Activated T-cell treated with anti-CD3 and anti-CD28 coated beads, Interleukin-2, amount 50 U/mL, for 4 hours (primary cell): ENCODE measurements around the gene SHISA2. TPM values are rescaled to one million over a fixed set of nuclear protein-coding genes. Genes with fewer than 3 reads are reported as not detected.

Source experiments
- ATAC-seq, 2 donors: fragments of 200-7000 bp; cut with Tn5 transposase; one replicate each; pipeline ENCODE4 v1.10.0; 2021
- DNase-seq: peaks from one replicate; pipeline ENCODE4 v3.0.0-alpha.2; 2020
- H3K27me3 Mint-ChIP-seq: one replicate; pipeline ENCODE4 v1.8.0; 2021; ENCODE audit warnings: low read depth, mixed read lengths
- H3K36me3 Mint-ChIP-seq: one replicate; pipeline ENCODE4 v1.8.0; 2022; ENCODE audit warnings: mixed read lengths; ENCODE audit not compliant: insufficient read depth
- H3K4me1 Mint-ChIP-seq: one replicate; pipeline ENCODE4 v1.8.0; 2021; ENCODE audit warnings: low read depth, mixed read lengths
- H3K4me3 Mint-ChIP-seq: one replicate; pipeline ENCODE4 v1.8.0; 2021; ENCODE audit warnings: mild to moderate bottlenecking, moderate library complexity, mixed read lengths
- H3K9me3 Mint-ChIP-seq: one replicate; pipeline ENCODE4 v1.8.0; 2021; ENCODE audit warnings: mixed read lengths
- total RNA-seq, 3 donors: library from RNA; stranded (reverse); gene quantifications; one replicate each; pipeline ENCODE4 v1.2.1, GENCODE V29; 2021

The SHISA2 gene
- total RNA-seq, 3 donors from 2014 or later = 0.15 to 0.79 (median 0.45) TPM

DNA sequence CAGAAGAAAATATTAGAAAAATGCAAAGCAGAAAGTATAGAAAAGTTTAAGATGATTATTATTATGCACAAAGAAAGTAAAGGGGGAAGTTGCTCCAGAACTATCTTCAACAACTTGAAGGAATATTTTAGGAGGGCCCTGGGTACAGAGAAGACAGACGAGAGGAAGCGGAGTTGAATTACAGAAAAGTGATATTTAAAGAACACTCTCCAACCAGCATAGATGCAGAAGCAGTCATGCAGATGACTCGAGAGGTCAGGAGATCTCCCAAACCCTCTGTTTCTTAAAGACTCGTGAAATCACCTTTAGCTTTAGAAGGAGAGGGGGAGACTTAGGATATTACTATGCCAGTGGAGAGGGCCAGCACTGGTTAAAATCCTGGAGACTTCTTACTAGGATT lies 8.5 kb upstream of the SHISA2 start:
- Mint-ChIP-seq H3K9me3 (no peaks in the 10 kb centered on the region), H3K36me3 (no peaks in the 10 kb centered on the region), H3K27me3 (no peaks in the 10 kb centered on the region), H3K4me3 (no peak overlapping the region), H3K4me1 (no peaks in the 10 kb centered on the region)
- no peak for ATAC-seq
- DNase-seq = no peak

DNA sequence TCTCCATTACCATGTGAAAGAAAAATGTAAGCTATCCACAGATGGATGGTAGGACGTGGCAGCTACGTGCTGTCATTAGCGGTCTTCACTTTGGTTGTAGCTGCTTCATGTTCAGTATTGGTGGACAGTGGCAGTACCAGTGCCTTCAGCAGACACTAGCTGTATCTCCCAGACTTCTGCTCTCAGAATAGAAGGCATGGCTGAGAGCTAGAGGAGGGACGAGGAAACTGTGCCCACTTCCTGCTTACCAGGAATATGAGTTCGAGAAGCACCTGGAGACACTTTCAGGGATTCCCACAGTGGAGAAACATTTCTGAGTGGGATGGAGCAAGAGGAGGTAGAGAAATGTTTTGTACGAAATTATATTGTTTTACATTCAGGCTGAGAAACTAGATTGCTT lies 6.9 kb upstream of the SHISA2 start:
- Mint-ChIP-seq H3K4me1 (no peaks in the 10 kb centered on the region), H3K36me3 (no peaks in the 10 kb centered on the region), H3K4me3 (no peak overlapping the region), H3K27me3 (no peaks in the 10 kb centered on the region), H3K9me3 (no peaks in the 10 kb centered on the region)
- DNase-seq (no peak), ATAC-seq (no peak)

DNA sequence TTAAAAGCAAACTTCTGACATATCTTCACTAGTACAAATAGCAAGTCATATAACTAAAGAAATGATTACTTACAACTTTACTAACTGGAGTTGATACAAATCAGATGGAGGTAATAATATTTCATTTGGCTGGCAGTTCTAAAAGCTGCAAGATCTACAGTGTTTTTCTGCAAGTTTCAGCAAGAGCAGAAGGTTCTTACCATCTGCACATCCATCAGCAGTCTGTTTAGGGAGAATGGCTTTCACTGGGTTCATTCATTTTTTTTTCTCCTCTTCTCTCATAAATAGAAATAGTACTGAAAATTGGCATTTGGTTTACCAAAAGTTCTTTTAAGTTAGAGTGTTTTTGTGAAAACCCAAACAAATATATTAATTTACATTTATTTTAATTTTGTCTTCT lies 3.1 kb upstream of the SHISA2 start:
- DNase-seq (no peak), ATAC-seq (no peak)
- Mint-ChIP-seq H3K36me3 (no peaks in the 10 kb centered on the region), H3K4me3 (no peak overlapping the region), H3K27me3 (peaks cover 17% of the 10 kb centered on the region), H3K4me1 (peaks cover 7% of the 10 kb centered on the region), H3K9me3 (no peaks in the 10 kb centered on the region)

DNA sequence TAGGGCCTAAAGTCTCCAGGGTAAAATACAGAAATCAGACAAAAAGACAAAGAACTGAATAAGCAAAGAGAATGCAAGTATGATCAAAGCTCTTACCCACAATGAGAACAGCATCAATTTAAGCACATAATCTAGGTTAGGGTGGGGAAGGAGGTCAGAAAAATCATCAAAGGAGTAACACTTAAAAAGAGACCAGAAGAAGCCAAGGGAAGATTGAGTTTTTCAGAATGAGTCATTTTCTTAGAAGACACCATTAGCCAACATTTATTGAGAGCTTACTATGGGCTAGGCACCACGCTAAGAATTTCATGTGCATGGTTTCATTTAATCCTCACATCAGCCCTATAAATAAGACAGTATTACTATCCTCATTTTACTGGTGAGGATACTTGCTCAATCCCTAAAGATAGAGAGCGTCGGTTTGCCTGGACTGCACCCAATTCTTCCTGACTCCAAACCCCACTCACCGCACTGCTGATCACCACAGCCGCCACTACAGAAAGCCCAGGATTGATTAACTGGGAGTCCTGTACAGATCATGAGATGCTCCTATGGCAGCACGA lies 1.7 kb upstream of the SHISA2 start:
- Mint-ChIP-seq H3K36me3 (no peaks in the 10 kb centered on the region), H3K4me1 (peaks cover 12% of the 10 kb centered on the region), H3K4me3 (no peak overlapping the region), H3K27me3 (peaks cover 27% of the 10 kb centered on the region), H3K9me3 (no peaks in the 10 kb centered on the region)
- DNase-seq = no peak
- no peak for ATAC-seq

DNA sequence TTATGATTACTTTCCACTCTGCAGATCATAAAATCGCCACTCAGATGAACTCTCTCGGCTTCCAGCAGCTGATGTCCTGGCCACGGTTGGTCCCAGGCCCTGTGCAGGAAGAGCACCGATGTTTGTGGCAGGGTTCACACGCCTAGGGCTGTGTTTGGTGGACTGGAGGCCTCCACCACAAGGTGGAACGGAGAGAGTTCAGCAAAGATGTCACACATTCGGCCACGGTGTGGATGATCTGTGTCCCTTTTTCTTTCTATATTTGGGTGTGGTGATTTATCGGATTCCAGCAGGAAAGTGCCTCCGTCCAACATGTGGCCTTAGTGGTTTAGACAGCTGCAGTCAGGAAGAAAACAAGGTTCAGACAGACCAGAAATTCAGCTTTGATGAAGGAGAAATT lies 521 bp upstream of the SHISA2 start:
- ATAC-seq = no peak
- H3K4me3 Mint-ChIP-seq = peak overlapping the region; percentile 55
- H3K36me3 Mint-ChIP-seq = no peaks in the 10 kb centered on the region
- DNase-seq = no peak
- H3K9me3 Mint-ChIP-seq = no peaks in the 10 kb centered on the region
- peaks cover 12% of the 10 kb centered on the region for H3K4me1 Mint-ChIP-seq
- peaks cover 34% of the 10 kb centered on the region for H3K27me3 Mint-ChIP-seq

DNA sequence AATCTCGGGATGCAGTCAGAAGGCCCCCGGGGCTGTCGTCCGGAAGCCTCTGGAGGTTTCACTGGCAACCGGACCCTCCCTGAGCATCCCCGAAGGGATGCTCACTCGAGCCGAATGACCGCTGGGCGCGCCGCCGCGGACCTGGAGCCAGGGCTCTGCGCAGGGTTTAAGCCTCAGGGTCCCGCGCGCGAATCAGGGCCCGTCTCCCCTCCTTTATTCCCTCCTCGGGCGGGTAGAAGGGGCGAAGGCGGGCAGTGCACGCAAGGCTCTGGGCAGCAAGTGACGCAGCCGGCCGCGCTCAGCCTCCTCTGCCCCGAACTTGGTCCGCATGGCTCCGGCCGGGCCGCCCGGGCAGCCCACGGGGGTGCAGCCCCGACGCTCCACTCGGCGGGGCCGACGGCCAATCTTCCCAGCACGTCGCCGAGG lies 572 bp downstream of the SHISA2 start:
- Mint-ChIP-seq H3K4me3 (peak overlapping the region; percentile 52), H3K9me3 (no peaks in the 10 kb centered on the region), H3K36me3 (no peaks in the 10 kb centered on the region), H3K27me3 (peaks cover 40% of the 10 kb centered on the region), H3K4me1 (peaks cover 12% of the 10 kb centered on the region)
- DNase-seq (no peak), ATAC-seq (peak; percentile 14 to 25)

DNA sequence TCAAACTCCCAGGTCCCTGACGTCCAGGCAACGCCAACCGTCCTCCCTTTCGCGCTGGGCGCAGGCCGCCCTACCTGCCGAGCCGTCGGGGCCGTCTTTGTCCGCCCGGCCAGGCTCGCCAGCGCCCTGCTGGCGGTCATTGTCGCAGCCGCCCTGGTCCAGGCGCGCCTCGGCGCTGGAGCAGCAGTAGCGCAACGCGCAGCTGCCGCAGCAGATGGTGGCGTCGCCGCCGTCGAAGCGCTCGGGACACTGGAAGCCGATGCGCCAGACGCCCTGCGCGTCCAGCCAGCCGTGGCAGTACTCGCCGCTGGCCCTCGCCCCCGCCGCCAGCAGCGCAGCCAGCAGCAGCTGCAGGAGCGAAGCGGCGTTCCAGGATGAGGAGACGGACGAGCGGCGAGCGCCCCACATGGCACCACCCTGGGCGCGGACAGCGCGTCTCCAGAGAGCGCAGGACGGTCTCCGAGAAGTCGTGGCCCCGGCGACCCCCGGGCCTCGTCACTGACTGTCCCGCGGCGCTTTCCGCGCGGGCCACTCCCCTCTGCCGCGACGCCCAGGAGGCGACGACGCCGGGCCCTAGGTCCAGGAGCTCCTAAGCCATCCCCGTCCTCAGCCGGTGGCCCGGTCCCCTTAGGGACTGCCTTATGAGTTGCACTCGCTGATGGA lies 1.1 kb downstream of the SHISA2 start:
- Mint-ChIP-seq H3K4me1 (peaks cover 12% of the 10 kb centered on the region), H3K36me3 (no peaks in the 10 kb centered on the region), H3K27me3 (peaks cover 40% of the 10 kb centered on the region), H3K4me3 (peak overlapping the region; percentile 52), H3K9me3 (no peaks in the 10 kb centered on the region)
- DNase-seq = no peak
- ATAC-seq = peak; percentile 21 to 26

DNA sequence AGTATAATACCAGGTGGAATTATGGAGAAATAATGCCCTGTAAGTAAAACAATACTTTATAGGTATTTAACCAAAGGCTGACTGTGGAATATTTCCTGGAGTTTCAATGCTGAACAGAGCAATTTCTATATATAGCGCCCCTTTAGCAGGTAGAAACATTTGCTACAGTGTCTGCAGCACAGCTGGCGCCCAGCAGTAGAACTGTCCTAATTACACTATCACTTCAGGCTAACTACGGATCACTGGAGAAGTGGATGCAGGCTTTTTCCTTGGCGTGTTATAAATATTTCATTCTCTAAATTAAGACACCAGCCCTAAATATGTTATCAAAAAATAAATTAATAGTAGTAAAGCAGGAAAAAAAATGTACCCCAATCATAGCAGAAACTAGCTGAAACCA lies 3.1 kb downstream of the SHISA2 start:
- ATAC-seq = no peak
- DNase-seq = no peak
- Mint-ChIP-seq H3K36me3 (no peaks in the 10 kb centered on the region), H3K4me3 (no peak overlapping the region), H3K4me1 (peaks cover 19% of the 10 kb centered on the region), H3K27me3 (peaks cover 40% of the 10 kb centered on the region), H3K9me3 (no peaks in the 10 kb centered on the region)

DNA sequence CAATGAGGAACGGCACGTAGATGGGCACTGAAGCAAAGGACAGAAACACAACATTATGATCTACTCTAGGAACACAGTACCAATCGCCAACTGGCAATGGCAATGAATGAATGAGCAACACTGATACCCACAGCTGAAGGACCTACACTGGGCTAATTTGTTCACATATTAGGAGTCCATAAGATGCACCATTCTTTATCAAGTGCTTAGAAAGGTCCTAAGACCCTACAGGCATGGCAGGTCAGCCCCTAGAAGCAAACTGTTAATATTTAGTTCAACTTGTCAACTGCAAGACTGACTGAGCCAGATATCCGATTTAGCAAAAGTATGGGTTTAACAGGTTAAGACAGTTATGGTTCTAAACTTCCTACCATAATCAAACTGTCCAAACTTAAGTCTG lies 4.8 kb downstream of the SHISA2 start:
- Mint-ChIP-seq H3K9me3 (no peaks in the 10 kb centered on the region), H3K36me3 (no peaks in the 10 kb centered on the region), H3K27me3 (peaks cover 30% of the 10 kb centered on the region), H3K4me3 (no peak overlapping the region), H3K4me1 (peaks cover 13% of the 10 kb centered on the region)
- no peak for DNase-seq
- no peak for ATAC-seq

DNA sequence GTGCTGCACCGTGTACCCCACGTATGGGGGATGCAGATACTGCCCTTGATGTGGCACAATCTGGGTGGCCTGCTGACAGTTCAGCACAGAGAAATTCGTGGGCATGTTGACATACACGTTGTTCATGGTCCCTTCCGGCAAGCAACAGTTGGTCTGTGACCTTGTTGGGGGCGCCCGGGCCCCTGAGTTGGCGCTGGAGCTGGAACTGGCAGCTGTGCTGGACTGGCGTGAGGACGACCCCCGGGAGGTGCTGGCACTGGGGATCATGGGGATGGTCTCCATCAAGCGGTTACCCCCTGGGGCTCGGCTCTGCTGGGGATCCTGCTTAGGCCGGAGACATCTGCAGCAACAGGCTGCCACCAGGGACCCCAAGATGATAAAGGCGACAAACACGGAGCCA lies 5.2 kb downstream of the SHISA2 start:
- Mint-ChIP-seq H3K4me3 (no peak overlapping the region), H3K9me3 (no peaks in the 10 kb centered on the region), H3K27me3 (peaks cover 27% of the 10 kb centered on the region), H3K4me1 (peaks cover 13% of the 10 kb centered on the region), H3K36me3 (no peaks in the 10 kb centered on the region)
- ATAC-seq (no peak), DNase-seq (no peak)

DNA sequence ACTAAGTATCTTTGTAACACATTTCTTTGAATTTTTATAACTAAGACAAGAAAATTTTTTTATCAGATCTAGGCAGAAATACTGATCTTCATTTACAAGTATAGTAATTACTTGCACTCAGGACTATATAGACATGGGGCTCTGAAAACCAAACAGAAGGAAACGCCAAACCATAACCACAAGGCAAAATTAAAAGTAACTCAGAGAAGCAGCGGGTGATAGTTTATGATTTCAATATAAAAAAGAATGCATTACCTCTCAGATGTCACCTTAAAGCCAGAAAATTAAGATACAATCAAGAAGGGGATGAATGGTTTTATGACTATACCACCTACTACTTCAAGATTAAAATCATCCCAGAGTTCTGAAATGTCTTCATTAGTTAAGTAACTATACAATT lies 6.7 kb downstream of the SHISA2 start:
- Mint-ChIP-seq H3K4me1 (peaks cover 13% of the 10 kb centered on the region), H3K36me3 (no peaks in the 10 kb centered on the region), H3K4me3 (no peak overlapping the region), H3K9me3 (no peaks in the 10 kb centered on the region), H3K27me3 (peaks cover 26% of the 10 kb centered on the region)
- DNase-seq (no peak), ATAC-seq (peak in 1 of 2 donors; percentile 62)

DNA sequence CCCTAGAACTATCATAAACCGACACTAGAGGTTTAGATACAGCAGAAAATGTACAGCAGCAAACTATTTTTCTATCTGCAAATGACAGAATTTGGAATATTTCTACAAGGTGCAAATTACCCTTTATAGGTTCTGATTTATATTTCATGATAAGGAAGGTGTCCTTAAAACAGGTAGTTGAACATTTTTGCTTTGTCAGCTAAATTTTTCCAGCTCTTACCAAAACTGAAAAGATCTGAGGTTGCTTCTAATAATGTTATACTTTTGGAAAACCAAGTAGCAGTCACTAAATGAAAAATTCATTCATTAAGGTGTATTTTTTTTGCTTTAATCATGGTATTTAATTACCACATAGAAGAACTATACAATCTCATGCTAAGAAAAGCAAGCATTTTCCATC lies 9.0 kb downstream of the SHISA2 start:
- peaks cover 7% of the 10 kb centered on the region for H3K4me1 Mint-ChIP-seq
- no peaks in the 10 kb centered on the region for H3K36me3 Mint-ChIP-seq
- H3K4me3 Mint-ChIP-seq = no peak overlapping the region
- DNase-seq (no peak), ATAC-seq (no peak)
- peaks cover 13% of the 10 kb centered on the region for H3K27me3 Mint-ChIP-seq
- H3K9me3 Mint-ChIP-seq = no peaks in the 10 kb centered on the region

DNA sequence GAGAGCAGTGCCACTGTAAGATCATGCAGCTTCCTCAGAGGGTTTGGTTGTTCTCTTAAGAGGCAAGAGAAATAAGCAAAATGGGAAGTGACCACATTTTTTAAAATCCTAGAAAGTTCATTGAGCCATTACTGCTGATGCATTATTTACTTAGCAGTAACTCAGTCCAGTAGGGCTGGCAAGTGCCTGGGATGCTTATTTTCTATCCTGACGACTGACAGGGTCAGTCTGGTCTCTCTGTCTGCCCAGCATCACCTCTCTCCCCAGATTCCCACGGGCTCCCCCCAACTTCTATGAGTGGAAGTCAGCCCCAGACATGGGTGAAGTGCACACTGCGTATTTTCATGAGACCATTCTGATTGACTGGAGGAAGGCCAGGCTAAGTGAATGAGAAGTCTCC lies 10.4 kb downstream of the SHISA2 start:
- H3K27me3 Mint-ChIP-seq = peaks cover 2% of the 10 kb centered on the region
- H3K4me1 Mint-ChIP-seq = peaks cover 7% of the 10 kb centered on the region
- no peak for ATAC-seq
- H3K9me3 Mint-ChIP-seq = no peaks in the 10 kb centered on the region
- DNase-seq = no peak
- no peaks in the 10 kb centered on the region for H3K36me3 Mint-ChIP-seq
- no peak overlapping the region for H3K4me3 Mint-ChIP-seq

DNA sequence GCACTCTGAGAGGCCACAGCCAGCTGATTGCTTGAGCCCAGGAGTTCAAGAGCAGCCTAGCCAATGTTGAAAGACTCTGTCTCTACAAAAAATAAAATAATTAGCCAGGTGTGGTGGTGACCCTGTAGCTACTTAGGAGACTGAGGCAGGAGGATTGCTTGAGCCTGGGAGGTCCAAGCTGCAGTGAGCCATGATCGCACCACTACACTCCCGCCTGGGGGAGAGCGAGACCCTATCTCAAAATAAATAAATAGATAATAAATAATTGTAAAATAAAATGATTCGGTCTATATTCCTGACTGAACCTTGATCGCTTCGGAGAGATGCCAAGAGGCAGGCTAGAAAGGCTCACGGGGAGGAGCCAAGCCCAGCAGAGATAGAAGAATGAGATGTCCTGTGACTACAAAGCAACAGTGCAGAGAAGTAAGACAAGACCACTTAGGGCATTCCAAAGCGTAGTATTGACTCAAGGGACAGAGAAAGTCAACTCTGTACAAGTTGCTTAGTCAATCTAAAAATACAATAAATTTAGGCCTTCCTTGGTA lies 12.8 kb downstream of the SHISA2 start:
- no peak overlapping the region for H3K4me3 Mint-ChIP-seq
- no peaks in the 10 kb centered on the region for H3K36me3 Mint-ChIP-seq
- DNase-seq = no peak
- no peak for ATAC-seq
- H3K27me3 Mint-ChIP-seq = peaks cover 2% of the 10 kb centered on the region
- H3K4me1 Mint-ChIP-seq = no peaks in the 10 kb centered on the region
- no peaks in the 10 kb centered on the region for H3K9me3 Mint-ChIP-seq

DNA sequence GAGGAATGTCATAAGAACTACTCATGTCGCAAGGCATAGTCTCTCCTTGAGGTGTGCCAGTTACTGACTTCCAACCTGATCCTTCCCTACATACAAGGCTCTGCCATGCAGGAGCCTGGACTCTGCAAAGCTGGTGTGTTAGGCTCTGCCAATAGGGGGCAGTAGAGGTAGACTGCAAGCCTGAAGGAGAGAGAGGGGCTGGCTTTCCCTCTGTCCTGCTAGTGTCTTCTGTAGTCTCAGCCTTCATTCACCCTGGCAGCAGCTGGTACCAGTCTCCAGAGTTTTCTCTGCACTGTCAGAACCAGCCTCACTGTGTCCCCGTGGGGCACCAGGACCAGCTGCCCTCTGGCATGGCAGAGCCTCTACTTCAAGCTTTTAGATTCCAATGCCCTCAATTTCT lies 14.5 kb downstream of the SHISA2 start:
- Mint-ChIP-seq H3K4me1 (no peaks in the 10 kb centered on the region), H3K27me3 (peaks cover 2% of the 10 kb centered on the region), H3K9me3 (no peaks in the 10 kb centered on the region), H3K4me3 (no peak overlapping the region), H3K36me3 (no peaks in the 10 kb centered on the region)
- ATAC-seq (peak in 1 of 2 donors; percentile 53), DNase-seq (peak; percentile 16)
